RWPE1 (cell line): Measurements from ENCODE around the gene TSACC.
"Not testable (repeated sequence)": the region's sequence is repeated elsewhere in the genome, so short reads cannot be mapped to it uniquely, and the experiment has no call there.

Experiments
- CTCF ChIA-PET: fragments of 350-600 bp; sonication (Branson Sonifier 250); formaldehyde crosslinking; extraction: SDS; loops from one replicate; lab custom pipeline; 2021; lab: Yijun Ruan, JAX
- POLR2A ChIA-PET: fragments of 400-600 bp; formaldehyde crosslinking; extraction: SDS; loops from one replicate; lab custom pipeline; 2020; ENCODE audit warnings: antibody characterized with exemption; ENCODE audit not compliant: low non-redundant PET; lab: Yijun Ruan, JAX
- DNase-seq: peaks from one replicate; pipeline ENCODE4 v3.0.0; 2012; ENCODE audit warnings: low spot score
- H3K27ac ChIP-seq: fragments of 450-650 bp; 2 replicates; pipeline ENCODE4 v1.5.1; 2017
- TF ChIP-seq, protein P1 (sequence below): fragments of 450-650 bp; conservative IDR thresholded peaks from 2 replicates; pipeline ENCODE4 v1.5.1; 2017; ENCODE audit warnings: low read depth, mild to moderate bottlenecking

Gene TSACC

DNA sequence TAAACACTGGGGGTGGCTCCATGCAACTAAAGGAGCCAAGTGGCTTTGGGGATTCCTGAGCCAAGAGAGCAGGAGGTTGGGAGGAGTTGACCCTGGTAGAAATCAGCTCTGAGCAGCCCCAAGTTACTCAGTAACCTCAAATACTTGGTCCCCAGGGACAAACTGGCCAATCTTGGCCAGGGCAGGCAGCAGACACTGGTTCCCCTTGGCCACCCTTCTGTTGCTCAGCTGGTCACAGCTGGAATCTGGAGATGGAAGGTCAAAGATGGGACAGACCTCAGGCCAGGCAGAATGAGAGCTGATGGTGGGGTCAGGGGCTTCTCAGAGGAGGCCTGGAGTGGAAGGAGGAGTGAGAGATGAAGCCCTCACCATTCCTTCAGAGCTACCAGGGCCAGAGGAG lies 27.4 kb downstream of the TSACC start:
- CTCF ChIA-PET: interaction anchor here (1.1 to 1.3 kb wide), 2 partner anchors 18 to 20 kb away, joined by 3 to 4 read pairs; no protein-coding TSS in a partner anchor
- no peak overlapping the region for H3K27ac ChIP-seq
- POLR2A ChIA-PET: no interaction called here
- DNase-seq: no peak
- TF ChIP-seq, protein P1, sequence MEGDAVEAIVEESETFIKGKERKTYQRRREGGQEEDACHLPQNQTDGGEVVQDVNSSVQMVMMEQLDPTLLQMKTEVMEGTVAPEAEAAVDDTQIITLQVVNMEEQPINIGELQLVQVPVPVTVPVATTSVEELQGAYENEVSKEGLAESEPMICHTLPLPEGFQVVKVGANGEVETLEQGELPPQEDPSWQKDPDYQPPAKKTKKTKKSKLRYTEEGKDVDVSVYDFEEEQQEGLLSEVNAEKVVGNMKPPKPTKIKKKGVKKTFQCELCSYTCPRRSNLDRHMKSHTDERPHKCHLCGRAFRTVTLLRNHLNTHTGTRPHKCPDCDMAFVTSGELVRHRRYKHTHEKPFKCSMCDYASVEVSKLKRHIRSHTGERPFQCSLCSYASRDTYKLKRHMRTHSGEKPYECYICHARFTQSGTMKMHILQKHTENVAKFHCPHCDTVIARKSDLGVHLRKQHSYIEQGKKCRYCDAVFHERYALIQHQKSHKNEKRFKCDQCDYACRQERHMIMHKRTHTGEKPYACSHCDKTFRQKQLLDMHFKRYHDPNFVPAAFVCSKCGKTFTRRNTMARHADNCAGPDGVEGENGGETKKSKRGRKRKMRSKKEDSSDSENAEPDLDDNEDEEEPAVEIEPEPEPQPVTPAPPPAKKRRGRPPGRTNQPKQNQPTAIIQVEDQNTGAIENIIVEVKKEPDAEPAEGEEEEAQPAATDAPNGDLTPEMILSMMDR: no peak

DNA sequence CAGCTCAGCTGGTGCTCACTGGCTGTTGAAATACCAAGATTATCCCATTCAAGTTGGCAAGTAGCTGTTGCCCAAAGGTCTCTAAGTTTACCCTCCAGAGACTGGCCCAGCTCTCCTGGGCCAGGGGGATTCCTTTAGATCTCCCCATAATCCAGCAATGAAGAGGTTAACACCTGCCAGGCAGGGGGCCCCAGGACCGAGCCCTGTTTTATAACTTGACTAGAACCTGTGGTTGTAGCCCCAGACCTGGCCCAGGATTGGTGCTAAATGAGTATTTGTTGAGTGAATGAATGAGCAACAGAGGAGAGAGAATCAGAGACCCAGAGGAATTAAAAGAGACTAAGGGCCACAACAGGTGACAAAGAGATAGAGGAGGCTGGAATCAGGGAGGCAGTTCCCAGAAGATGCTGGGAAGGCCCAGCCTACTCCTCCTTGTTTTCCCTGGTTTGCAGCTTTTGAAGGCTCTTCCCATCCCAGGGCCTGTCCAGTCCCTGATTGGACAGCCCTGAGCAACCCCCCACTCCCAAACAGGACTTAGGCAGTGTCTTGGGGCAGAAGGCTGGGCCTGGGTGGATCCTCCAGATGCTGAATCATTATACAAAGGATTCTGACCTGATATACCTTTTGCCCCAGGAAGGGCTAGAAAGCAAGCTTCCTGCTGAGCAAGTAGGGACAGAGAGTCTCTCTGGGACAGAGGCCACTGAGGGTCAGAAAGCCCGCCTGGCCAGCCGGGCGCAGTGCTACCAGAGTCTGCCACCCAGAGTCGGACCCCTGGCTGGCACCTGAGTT lies 28.2 kb downstream of the TSACC start:
- POLR2A ChIA-PET: no interaction called here
- TF ChIP-seq, protein P1: no peak
- DNase-seq: no peak
- CTCF ChIA-PET: interaction anchor here (0.6 to 1.3 kb wide), 3 partner anchors 17 to 69 kb away, joined by 3 to 5 read pairs (median 4); no protein-coding TSS in a partner anchor
- H3K27ac ChIP-seq: no peak overlapping the region

DNA sequence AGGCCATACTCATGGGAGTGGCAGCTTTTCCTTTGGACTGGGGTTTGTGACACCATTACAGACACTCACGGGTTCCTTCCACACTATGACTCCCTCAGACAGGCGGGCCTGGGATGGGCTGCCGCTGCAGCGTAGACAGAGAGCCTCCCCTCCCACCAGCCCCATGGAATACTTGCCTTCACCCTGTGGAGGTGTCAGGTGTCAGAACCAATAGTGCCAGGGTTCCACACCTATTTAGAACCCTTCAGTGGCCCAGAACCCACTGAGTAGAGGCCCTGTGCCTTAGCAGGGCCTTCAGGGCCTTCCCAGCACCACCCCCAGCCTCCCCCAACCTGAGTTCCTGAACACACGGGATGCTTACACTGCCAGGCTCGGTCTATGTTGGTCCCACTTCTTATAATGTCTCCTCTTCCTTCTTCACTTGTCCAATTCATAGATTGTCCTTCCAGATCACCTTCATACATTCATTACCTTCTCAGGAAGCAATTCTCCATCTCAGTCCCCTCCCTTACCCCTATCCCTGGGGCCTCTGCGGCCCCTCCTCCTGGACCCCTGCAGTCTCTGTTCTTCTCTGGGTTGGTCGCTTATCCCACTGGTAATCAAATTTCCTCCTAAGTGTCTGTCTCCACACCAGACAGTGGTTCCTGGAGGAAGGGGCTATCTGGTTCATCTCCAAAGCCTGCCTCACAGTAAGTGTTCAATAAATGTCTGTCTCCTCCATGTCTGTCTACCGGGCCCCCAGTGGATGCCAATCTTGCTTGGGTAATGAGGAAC lies 29.2 kb downstream of the TSACC start:
- ChIA-PET POLR2A (no interaction called here), CTCF (no interaction called here)
- TF ChIP-seq, protein P1: no peak
- H3K27ac ChIP-seq: no peak overlapping the region
- no peak for DNase-seq

DNA sequence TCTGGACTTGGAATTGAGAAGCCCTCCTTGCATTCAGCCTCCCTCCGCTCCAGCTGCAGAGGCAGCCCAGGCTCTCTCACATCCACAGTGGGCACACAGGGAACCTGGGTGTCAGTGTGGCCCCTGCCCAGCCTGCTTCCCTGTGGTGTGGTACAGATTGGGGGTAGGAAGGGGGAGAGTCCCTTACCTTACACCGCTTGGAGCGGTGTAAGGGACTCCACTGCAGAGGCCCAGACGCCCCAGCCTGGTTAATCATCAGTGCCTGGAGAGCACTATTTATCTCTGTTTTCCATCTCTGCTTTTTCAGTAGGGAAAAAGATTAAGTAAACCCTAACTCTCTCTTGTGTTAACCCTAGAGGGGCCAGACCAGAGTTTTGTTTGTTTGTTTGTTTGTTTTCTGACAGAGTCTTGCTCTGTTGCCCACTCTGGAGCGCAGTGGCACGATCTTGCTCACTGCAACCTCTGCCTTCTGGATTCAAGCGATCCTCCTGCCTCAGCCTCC lies 29.9 kb downstream of the TSACC start:
- TF ChIP-seq, protein P1: no peak
- CTCF ChIA-PET: interaction anchor here (1.7 kb wide), 1 partner anchor 17 kb away, joined by 5 read pairs; no protein-coding TSS in a partner anchor
- no peak for DNase-seq
- H3K27ac ChIP-seq: no peak overlapping the region
- POLR2A ChIA-PET: no interaction called here

DNA sequence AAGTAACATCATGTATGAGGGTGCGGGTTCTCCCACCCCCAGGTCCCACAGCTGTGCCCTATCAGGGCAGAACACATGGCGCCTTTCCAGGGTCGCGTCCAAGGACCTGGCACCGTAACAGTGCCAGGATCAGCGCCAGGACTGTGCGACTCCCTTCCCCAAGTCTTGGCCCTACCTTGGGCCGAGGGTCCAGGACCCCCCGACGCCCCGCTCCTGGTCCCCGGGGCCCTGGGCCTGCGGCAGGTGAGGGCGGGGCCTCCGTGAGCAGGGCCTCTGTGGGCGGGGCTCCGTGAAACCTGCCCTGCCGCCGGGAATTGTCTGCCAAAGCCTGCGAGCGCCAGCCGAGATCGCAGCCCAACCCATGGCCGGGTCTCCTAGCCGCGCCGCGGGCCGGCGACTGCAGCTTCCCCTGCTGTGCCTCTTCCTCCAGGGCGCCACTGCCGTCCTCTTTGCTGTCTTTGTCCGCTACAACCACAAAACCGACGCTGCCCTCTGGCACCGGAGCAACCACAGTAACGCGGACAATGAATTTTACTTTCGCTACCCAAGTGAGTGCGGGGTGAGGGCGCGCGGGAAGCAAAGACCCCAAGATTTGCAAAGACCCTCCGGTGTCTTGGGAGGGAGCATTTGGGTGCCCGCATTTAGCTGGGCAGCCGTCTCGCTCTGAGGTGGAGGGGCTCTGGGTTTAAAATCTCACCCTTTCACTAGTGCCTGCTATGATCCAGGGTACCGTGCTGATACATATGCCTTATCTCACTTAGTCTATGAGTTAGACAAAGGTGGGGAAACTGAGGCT lies 30.8 kb downstream of the TSACC start, which contains the start of gene RHBG:
RHBG (plus strand) TSS at position 323 of the 796 bp plus-strand sequence; CDS start at position 362, 39 bp downstream.
- TF ChIP-seq, protein P1: no peak
- CTCF ChIA-PET: interaction anchor here (0.6 to 1.7 kb wide), 3 partner anchors 17 to 276 kb away, joined by 3 to 5 read pairs (median 3); no protein-coding TSS in a partner anchor
- H3K27ac ChIP-seq: no peak within 1 kb of the TSS
- peak; percentile 48 for DNase-seq
- POLR2A ChIA-PET: interaction anchor here (0.5 kb wide), 1 partner anchor 149 kb away, joined by 3 read pairs; no protein-coding TSS in a partner anchor

DNA sequence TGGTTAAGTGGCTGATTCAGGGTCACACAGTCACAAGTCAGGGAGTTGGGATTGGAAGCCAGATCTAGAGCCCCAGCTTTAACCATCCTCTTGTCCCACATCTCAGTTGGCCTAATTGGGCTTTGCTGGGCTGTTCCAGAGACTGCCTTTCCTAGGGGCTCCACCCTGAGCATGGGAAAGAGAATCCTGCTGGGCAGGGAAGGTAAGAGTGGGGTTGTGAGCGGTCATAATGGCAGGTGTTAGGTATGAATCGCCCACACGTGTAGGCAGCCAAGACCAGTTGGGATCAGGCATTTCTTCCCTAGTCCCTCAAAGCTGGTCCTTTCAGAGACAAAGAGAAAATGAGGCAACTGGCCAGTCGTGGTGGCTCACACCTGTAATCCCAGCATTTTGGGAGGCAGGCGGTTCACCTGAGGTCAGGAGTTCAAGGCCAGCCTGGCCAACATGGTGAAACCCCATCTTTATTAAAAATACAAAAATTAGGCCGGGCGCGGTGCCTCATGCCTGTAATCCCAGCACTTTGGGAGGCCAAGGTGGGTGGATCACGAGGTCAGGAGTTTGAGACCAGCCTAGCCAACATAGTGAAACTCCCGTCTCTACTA lies 31.5 kb downstream of the TSACC start:
- H3K27ac ChIP-seq, DNase-seq: not testable (repeated sequence)
- ChIA-PET CTCF (interaction anchor here (0.6 to 1.7 kb wide), 3 partner anchors 16 to 277 kb away, joined by 3 to 5 read pairs (median 3); no protein-coding TSS in a partner anchor), POLR2A (interaction anchor here (0.5 kb wide), 1 partner anchor 148 kb away, joined by 3 read pairs; no protein-coding TSS in a partner anchor)
